Neural progenitor cell (in vitro differentiated cells): ENCODE data around the gene RBMXL2.

Experiments
- EZH2phosphoT487 ChIP-seq: fragments of 200-600 bp; sonication (generic); IDR thresholded peaks from 2 replicates; pipeline ENCODE4 v1.6.1; 2017; ENCODE audit warnings: antibody characterized with exemption
- TF ChIP-seq, protein P1 (sequence below): fragments of 200-600 bp; sonication (generic); IDR thresholded peaks from 2 replicates; pipeline ENCODE4 v1.5.1; 2017; ENCODE audit warnings: antibody characterized with exemption, mild to moderate bottlenecking

DNA sequence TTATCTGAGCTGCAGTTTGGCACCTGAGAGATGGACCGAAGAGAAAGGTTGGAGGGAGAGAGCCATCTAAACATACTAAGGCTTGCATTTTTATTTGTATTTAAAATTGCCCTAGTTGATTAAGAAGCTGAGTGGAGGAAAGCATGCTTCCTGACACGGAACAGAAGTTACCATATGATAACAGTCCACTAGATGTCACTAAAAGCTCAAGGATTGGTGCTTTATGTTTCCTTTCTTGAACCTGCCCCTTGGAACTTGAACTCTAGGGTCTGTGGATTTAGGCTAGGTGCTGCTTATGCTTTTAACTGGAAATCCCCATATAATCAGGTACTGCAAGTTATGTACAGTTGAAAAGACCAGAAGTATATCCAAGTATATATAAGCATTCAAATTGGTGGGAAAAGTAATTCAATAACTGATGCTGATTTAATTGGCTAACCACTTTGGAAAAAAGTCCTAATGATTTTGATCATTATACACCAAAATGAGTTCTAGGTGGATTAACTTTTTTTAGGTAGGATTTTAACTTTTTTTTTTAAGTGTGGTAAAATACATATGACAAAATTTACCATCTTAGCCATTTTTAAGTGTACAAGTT lies 9.5 kb downstream of the RBMXL2 start:
- no peak for TF ChIP-seq EZH2phosphoT487
- TF ChIP-seq, protein P1, sequence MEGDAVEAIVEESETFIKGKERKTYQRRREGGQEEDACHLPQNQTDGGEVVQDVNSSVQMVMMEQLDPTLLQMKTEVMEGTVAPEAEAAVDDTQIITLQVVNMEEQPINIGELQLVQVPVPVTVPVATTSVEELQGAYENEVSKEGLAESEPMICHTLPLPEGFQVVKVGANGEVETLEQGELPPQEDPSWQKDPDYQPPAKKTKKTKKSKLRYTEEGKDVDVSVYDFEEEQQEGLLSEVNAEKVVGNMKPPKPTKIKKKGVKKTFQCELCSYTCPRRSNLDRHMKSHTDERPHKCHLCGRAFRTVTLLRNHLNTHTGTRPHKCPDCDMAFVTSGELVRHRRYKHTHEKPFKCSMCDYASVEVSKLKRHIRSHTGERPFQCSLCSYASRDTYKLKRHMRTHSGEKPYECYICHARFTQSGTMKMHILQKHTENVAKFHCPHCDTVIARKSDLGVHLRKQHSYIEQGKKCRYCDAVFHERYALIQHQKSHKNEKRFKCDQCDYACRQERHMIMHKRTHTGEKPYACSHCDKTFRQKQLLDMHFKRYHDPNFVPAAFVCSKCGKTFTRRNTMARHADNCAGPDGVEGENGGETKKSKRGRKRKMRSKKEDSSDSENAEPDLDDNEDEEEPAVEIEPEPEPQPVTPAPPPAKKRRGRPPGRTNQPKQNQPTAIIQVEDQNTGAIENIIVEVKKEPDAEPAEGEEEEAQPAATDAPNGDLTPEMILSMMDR: peak; percentile 74
